Stimulated activated CD8-positive, alpha-beta memory T cell treated with anti-CD3 and anti-CD28 coated beads, Interleukin-15, amount 100 ng/mL, for 48 hours (primary cell): ENCODE measurements around the gene JAKMIP1.
"Not testable (repeated sequence)": the region's sequence is repeated elsewhere in the genome, so short reads cannot be mapped to it uniquely, and the experiment has no call there.

ENCODE experiments used
- DNase-seq, 2 donors: peaks; one replicate each; pipeline ENCODE4 v3.0.0-alpha.2; 2020; ENCODE audit warnings: low read depth in 2 of 2

Gene JAKMIP1

GRCh38 chr4:6013564-6013963 is 186.8 kb downstream of the JAKMIP1 start:
- DNase-seq = no peak

DNA sequence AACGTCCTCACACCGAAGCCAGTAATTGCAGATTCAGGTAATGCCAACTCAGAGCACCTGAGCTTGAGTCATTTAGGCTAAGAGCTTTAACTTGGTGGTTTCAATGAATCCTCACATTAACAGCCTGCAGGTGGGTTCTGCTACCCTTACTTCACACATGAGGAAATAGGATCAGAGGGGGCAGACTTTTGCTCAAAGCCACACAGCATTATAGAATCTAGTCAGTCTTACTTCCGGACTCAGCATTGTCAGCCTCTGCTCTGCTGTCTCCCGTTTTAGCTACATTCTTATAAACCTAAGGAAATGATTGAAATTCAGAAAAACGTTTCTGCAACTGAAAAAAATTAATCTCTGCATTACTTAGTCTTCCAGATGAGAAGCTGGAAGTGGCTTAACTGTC is 188.1 kb downstream of the JAKMIP1 start:
- DNase-seq = no peak

DNA sequence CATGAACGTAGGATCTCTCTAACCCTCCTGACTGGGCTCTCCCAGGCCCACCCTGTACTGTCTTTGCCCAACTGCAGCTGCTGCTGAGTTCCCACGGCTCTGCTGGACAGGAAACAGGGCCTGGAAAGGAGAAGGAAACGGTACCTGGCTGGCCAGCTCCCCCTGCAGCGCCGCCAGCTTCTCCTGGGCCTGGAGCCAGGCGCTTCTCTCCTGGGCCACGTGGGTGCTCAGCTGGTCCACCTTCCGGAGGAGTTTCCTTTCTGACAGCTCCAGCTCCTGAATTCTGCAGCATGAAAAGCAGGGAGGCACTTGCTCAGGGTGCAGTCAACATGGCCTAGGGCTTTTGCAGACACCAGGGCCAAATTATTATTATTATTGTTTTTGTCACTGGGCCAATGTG is 188.7 kb downstream of the JAKMIP1 start:
- no peak for DNase-seq

- no peak for DNase-seq
Observed at GRCh38 chr4:6011271-6011671, 189.1 kb downstream of the JAKMIP1 start.

DNA sequence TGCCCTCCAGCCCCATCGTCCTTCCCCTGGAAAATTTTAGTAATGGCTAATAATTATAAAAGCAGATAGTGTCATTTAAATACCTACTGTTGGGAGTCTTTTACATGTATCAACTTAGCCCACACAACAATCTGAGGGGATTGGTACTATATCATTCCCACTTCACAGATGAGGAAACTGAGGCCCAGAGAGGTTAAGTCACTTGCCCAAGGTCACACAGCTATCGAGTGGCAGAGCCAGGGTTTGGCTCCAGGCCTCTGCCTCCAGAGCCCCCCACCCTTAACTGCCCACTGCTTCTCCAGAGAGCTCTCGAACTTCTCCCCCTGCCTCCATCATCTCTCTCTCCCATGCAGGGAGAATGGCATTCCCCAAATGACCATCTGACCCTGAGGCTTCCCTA is 189.6 kb downstream of the JAKMIP1 start:
- no peak for DNase-seq

- no peak for DNase-seq
Observed at GRCh38 chr4:6009452-6009851, 190.9 kb downstream of the JAKMIP1 start.

DNA sequence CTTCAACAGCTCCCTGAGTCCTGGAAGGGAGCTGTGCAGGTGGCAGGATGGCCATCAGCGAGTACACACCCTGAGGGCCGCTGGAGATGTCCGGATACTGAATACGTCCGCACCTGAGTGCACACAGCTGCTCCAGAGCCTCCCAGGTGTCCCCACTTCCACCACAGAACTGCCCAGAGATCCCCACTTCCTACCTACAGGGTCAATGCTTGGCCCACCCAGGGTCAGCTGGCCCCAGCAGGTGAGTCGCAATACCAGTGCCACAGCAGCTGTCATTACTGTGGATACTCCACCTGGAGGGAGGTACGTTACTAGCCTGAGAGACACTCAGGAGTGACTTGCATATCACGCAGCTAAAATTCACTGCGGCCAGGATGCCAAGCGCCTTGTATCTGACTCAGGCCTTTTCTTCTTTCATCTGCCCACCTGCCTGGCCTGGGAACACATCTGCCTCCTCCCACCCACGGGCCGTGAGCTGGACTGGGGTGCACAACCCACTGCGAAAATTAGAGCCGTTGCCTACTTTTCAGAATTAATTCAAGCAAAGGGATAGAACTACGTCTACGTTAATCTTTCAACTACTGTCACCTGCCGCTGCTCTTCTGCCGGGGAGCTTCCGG is 191.5 kb downstream of the JAKMIP1 start:
- DNase-seq = no peak

- DNase-seq = no peak
Observed at GRCh38 chr4:6008092-6008551, 192.2 kb downstream of the JAKMIP1 start.

DNA sequence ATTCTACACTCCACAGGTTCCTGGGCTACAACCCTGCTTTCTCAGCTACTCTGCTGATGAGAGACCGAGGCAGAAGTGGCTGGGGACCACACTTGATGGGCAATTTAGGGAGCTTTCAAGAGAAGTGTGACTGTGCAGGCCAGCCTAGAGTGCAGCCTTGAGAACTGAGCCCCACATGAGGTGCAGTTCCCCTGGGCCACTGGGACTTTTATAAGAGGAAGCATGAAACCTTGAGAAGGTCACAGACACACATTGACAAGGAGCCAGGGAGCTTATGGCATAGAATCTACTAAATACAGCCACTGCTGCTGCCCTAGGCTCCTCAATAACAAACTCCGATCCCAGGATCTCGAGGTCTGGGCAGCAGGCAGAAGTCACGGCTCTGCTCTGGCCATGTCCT is 195.2 kb downstream of the JAKMIP1 start:
- DNase-seq = no peak

- DNase-seq = not testable (repeated sequence)
Observed at GRCh38 chr4:6003485-6003884, 196.9 kb downstream of the JAKMIP1 start.

DNA sequence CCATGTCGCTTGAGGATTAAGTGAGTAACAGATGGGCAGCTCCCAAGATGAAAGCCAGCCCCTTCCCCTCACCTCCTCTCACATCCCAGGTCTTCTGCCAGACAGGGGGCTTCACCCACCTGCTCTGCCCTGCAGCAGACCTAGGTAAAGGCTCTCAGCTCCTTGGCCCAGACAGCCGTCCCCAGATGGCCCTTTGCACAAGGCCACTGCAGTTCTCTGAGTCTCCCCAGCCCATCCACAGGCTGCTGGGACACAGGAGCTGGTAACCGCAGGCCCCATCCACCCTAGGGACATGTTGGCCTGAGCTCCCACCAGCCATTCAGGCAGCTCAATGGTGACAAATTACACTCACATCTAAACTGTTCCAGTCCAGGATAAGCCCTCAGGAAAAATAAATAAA is 197.4 kb downstream of the JAKMIP1 start:
- no peak for DNase-seq

DNA sequence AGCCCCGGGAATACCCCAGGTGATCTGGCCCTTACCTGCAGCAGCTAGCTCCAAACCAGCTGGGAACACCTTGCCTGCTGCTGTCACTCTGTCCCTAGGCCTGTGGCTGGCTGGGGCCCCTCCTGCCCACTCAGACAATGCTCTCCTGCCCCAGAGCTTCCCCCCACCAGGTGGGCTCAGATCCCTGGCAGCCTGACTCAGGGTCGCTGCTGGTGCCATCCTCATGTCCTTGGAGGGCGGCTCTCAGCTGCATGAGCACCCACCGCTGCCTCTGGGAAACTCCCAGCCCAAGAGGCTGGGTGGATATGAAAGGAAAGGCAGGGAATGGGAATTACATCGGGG is 197.9 kb downstream of the JAKMIP1 start:
- DNase-seq = no peak

DNA sequence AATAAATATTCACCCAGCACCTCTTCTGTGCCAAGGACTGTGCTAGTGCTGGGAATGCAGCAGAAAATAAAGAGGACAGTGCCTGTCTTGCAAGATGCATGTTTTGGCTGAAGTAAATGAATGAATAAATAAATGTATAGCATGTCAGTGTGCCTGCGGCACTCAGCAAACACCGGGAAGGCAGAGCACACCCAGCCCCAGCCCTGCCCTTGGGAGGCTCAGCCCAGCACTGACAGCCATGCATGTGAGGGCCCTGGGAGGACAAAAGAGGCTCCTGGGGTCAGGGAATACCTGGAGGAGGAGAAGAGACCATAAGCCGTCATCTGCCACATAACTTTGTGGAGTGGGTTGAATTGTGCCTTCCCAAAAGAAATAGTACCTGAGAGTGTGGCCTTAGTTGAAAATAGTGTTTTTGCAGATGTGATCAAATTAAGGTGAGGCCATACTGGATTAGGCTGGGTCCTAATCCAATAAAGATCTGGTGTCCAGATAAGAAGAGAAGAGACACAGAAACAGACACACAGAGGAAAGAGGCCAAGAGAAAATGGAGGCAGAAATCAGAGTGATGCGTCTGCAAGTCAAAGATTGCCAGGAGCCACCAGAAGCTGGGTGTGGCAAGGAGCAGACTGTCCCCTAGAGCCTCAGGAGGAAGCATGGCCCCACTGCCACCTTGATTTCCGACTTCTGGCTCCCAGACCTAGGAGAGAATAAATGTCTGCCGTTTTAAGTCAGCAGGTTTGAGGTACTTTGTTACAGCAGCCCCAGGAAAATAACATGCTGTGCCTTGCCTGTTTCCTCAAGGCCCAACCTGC is 198.5 kb downstream of the JAKMIP1 start:
- DNase-seq = no peak

GRCh38 chr4:5999830-6000365 is 200.5 kb downstream of the JAKMIP1 start:
- DNase-seq = no peak

- no peak for DNase-seq
Observed at GRCh38 chr4:5999356-5999755, 201.0 kb downstream of the JAKMIP1 start.

DNA sequence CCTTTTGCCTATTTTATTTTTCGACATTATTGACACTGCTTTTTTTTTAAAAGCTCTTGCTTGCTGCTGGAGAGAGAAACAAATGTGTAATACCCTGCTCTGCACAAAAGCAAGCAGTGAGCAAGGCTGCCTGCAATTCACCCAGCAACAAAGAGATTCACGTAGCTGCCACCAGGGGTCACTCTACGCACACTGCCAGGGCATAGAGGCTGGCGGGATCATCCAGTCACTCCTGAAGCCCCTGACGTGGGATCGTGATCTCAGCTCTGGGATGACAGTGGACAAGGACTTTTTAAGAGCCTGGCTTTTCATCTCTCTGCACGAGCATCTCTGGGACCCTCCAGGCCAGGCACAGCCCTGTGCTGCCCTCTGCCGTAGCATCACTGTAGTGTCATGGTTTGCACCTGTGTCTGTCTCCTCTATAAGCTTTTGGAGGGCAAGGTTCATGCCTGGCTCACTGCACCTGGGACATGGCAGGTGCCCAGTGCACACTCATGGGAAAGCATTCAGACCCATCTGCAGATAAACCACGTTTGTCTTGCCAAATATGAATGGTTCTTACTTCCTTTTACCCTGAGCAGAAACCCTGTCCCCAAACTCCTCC is 201.9 kb downstream of the JAKMIP1 start:
- DNase-seq = no peak

DNA sequence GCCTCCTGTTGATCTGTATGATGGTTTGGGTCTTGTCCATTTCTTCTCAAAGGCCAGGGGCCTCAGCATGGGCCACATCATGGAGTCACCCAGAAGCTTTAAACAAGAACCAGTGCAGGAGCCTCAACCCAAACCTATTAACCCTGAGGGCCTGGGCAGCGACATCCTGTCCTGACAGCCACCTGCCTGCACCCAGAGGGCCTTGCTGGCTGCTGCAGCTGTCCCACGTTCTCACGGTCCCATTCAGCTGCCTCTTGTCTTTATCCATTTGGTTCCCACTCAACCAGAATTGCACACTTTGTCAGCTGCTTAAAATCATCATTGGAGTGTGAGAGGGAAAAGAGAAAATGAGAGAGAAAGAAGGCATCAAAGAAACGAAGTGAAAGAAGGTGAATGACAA is 203.7 kb downstream of the JAKMIP1 start:
- no peak for DNase-seq

DNA sequence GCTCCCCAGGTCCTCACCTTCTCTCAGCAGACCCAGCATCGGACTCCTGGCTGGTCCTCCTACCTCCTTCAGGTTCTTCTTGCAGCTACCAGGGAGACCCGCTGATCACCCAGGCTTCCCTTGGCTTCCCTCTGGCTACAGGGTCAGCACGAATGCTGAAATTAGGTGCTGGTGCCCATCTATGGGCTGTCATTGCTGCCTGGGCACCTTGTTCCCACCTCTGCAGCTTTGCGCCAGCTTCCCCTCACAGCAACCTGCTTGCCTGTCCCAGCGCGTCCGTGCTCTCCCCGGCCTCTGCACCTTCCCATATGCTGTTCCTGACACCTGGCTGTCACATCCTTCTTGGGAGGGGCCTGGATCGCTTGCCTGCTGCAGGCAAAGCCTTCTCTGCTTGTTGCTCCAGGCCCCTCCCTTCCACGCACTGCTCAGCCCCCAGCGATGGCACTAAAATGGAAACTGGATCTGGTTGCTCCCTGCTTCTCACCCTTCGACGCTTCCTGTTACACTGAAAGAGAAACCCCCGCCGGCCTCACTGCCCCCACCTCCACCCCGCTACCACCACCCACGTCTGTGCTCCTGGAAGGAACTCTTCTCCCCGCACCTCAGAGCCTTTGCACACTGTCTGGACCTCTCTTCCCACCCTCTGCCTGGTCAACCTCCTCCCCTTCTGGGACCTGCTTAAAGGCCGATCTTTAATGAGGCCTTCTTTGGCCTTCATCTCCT is 204.3 kb downstream of the JAKMIP1 start:
- DNase-seq = no peak

GRCh38 chr4:5993876-5994811 is 206.2 kb downstream of the JAKMIP1 start:
- DNase-seq = no peak

GRCh38 chr4:5993346-5993745 is 207.0 kb downstream of the JAKMIP1 start:
- not testable (repeated sequence) for DNase-seq

DNA sequence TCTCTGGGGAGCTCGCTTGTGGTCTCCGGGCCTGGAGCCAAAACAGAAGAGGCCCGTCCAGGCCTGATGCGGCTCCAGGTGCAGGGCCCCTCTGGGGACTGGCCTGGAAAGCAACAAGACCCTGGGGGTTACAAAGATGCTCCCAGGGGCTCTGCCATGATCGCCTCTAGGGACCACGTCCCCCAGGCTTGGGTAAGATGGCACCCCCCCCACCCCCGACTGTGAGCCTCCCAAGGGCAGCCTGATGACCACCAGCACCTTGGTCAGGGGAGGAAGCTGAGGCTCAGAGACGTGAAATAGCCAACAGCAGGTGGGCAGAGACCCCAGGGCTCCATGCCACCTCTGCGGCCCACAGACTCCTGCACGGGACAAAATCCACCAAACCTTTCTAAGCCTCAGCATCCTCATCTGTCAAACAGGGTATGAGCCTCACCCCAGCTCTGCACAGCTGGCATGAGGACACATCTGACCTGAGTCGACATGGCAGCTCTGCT is 207.5 kb downstream of the JAKMIP1 start:
- no peak for DNase-seq
